ENCODE results near the gene DYRK1A.

GRCh38 chr21:37516998-37517397, 150.4 kb downstream of the DYRK1A start:
- TF ChIP-seq, protein P1, sequence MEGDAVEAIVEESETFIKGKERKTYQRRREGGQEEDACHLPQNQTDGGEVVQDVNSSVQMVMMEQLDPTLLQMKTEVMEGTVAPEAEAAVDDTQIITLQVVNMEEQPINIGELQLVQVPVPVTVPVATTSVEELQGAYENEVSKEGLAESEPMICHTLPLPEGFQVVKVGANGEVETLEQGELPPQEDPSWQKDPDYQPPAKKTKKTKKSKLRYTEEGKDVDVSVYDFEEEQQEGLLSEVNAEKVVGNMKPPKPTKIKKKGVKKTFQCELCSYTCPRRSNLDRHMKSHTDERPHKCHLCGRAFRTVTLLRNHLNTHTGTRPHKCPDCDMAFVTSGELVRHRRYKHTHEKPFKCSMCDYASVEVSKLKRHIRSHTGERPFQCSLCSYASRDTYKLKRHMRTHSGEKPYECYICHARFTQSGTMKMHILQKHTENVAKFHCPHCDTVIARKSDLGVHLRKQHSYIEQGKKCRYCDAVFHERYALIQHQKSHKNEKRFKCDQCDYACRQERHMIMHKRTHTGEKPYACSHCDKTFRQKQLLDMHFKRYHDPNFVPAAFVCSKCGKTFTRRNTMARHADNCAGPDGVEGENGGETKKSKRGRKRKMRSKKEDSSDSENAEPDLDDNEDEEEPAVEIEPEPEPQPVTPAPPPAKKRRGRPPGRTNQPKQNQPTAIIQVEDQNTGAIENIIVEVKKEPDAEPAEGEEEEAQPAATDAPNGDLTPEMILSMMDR (IDR thresholded peaks at IDR 0.05), result no peak
- no peak for TF ChIP-seq POLR2A (IDR thresholded peaks at IDR 0.05)

Data from uterus (tissue), 2 donors.